NCI-H748 treated with DMSO at 0.1 percent for 48 hours (cell line): Measurements from ENCODE around the gene MRPL24.
"Not testable (repeated sequence)": the region's sequence is repeated elsewhere in the genome, so short reads cannot be mapped to it uniquely, and the experiment has no call there.

Source experiments
- DNase-seq: peaks from one replicate; lab custom pipeline; 2025; lab: John Stamatoyannopoulos, UW

The MRPL24 gene

GRCh38 chr1:156740741-156741480 is at the start of gene MRPL24:
MRPL24 (minus strand) TSS chr1:156741088; CDS start chr1:156738704, 2,384 bp downstream.
- DNase-seq: peak; percentile 99

GRCh38 chr1:156789621-156790318 is 48.9 kb upstream of the MRPL24 start:
- DNase-seq: no peak

- no peak for DNase-seq
Measured at GRCh38 chr1:156788136-156788535, 47.2 kb upstream of the MRPL24 start.

- DNase-seq: no peak
Measured at GRCh38 chr1:156786640-156787039, 45.8 kb upstream of the MRPL24 start.

GRCh38 chr1:156785458-156785857 is 44.6 kb upstream of the MRPL24 start:
- no peak for DNase-seq

- no peak for DNase-seq
Measured at GRCh38 chr1:156781585-156782186, 40.8 kb upstream of the MRPL24 start.

GRCh38 chr1:156777573-156777972 is 36.7 kb upstream of the MRPL24 start:
- DNase-seq: no peak

- DNase-seq: no peak
Measured at GRCh38 chr1:156776942-156777341, 36.1 kb upstream of the MRPL24 start.

GRCh38 chr1:156775799-156776198 is 34.9 kb upstream of the MRPL24 start:
- DNase-seq: no peak

GRCh38 chr1:156773607-156774006 is 32.7 kb upstream of the MRPL24 start:
- DNase-seq: no peak

- no peak for DNase-seq
Measured at GRCh38 chr1:156772728-156773497, 32.0 kb upstream of the MRPL24 start.

GRCh38 chr1:156772222-156772621 is 31.3 kb upstream of the MRPL24 start:
- DNase-seq: no peak

GRCh38 chr1:156768610-156769295 is 27.9 kb upstream of the MRPL24 start:
- no peak for DNase-seq

- DNase-seq: peak; percentile 13
Measured at GRCh38 chr1:156767879-156768604, 27.2 kb upstream of the MRPL24 start.

GRCh38 chr1:156767101-156767878 is 26.4 kb upstream of the MRPL24 start, which contains the start of gene PRCC:
PRCC (plus strand) TSS chr1:156767535; CDS start chr1:156767772, 237 bp downstream.
- peak; percentile 99 for DNase-seq

GRCh38 chr1:156766298-156767100 is 25.6 kb upstream of the MRPL24 start:
- DNase-seq: peak; percentile 58

GRCh38 chr1:156765666-156766065 is 24.8 kb upstream of the MRPL24 start:
- no peak for DNase-seq

- DNase-seq: not testable (repeated sequence)
Measured at GRCh38 chr1:156765136-156765535, 24.2 kb upstream of the MRPL24 start.

GRCh38 chr1:156760796-156761104 is 19.9 kb upstream of the MRPL24 start:
- DNase-seq: no peak
